Measurements from ENCODE around the gene STK32C.

The STK32C gene

GRCh38 chr10:132198068-132198370 lies 109.7 kb downstream of the STK32C start:
- DNase-seq (ENCODE audit: low read depth) = no peak

GRCh38 chr10:132197271-132198067 lies 110.3 kb downstream of the STK32C start:
- DNase-seq (ENCODE audit: low read depth) = no peak

DNA sequence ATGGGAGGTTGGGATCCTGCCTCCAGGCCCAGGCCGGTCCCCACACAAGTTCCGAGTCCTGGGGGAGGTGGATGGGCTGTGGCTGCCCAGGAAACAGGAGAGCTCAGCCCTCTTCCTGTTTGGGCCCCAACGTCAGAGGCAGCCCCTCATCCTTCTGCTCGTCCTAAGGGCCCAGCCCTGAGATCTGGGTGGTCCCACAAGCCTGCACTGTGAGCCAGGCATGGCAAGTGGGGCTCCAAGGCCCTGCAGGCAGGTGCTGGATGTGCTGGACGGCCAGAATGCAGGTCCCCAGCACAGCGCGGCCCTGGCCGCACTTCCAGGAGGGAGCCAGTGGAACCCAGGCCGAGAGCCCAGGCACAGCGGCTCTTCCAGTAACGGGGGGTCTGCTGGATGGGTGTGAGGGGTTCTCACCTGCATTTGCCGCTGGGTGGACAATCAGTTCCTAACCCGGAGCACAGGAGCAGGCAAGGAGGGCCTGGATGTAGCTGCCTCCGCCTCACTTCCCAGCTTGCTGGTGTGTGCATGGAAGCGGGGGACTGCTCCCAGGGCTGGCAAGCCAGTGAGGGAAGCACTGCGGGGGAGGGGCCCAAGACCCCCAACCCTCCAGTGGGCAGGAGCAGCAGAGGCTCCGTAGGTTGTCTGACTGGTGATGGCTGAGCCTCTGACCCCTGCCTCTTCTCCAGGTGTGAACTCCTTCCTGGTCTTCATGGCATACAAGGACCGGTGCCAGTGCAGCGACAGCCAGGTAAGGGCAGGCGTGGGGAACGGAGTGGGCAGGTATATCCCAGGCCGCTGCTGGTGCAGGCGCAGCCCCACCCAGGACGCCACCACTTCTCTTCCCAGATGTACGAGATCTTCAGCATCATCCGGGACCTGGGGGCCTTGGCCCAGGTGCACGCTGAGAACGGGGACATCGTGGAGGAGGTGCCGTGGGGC lies 111.3 kb downstream of the STK32C start:
- DNase-seq (ENCODE audit: low read depth) = no peak

GRCh38 chr10:132195366-132196075 lies 112.2 kb downstream of the STK32C start:
- DNase-seq (ENCODE audit: low read depth) = no peak

GRCh38 chr10:132194726-132195125 lies 113.0 kb downstream of the STK32C start:
- DNase-seq (ENCODE audit: low read depth) = no peak

- no peak for DNase-seq (ENCODE audit: low read depth)
Observed at GRCh38 chr10:132193907-132194552, 113.7 kb downstream of the STK32C start.

GRCh38 chr10:132192991-132193665 lies 114.6 kb downstream of the STK32C start:
- no peak for DNase-seq (ENCODE audit: low read depth)

DNA sequence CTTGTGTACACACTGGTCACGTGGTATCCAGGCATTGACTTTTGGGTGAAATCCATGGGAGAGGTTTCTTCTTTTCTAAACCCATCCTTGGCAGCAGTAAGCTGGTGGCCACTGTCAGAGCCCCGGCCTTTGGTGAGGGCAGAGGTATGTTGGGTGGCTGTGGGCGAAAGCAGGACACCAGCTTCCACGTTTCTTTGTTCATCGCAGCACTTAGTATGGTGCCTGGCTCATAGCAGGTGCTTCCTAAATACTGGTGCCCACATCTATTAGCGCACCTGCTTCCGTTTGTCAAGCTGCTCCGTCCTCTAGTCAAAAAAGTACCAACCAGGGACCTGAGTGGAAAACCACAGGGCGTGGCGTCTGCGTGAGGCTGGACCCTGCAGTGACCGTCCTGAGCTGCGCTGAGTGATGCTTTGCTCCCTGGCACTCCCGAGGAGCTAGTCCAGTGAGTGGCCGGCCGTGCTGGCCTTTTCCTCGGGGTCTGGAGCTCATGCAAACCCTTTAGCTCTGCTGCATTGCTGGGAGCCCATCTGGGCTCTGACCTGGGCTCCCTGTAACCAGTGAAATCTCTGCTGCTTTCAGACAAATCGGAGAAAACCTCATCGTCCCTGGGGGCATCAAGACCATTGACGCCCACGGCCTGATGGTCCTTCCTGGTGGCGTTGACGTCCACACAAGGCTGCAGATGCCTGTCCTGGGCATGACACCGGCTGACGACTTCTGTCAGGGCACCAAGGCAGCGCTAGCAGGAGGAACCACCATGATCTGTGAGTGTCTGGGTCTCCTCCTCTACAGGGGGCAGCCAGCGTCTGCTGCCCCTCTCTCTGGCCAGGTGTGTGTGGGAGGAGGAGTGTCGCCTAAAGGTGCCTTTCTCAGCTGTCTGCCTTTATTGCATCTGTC lies 115.4 kb downstream of the STK32C start:
- DNase-seq (ENCODE audit: low read depth) = no peak

GRCh38 chr10:132189810-132190422 lies 117.8 kb downstream of the STK32C start:
- DNase-seq (ENCODE audit: low read depth) = no peak

GRCh38 chr10:132189016-132189415 lies 118.7 kb downstream of the STK32C start:
- DNase-seq (ENCODE audit: low read depth) = no peak

GRCh38 chr10:132188331-132188730 lies 119.4 kb downstream of the STK32C start:
- DNase-seq (ENCODE audit: low read depth) = no peak

DNA sequence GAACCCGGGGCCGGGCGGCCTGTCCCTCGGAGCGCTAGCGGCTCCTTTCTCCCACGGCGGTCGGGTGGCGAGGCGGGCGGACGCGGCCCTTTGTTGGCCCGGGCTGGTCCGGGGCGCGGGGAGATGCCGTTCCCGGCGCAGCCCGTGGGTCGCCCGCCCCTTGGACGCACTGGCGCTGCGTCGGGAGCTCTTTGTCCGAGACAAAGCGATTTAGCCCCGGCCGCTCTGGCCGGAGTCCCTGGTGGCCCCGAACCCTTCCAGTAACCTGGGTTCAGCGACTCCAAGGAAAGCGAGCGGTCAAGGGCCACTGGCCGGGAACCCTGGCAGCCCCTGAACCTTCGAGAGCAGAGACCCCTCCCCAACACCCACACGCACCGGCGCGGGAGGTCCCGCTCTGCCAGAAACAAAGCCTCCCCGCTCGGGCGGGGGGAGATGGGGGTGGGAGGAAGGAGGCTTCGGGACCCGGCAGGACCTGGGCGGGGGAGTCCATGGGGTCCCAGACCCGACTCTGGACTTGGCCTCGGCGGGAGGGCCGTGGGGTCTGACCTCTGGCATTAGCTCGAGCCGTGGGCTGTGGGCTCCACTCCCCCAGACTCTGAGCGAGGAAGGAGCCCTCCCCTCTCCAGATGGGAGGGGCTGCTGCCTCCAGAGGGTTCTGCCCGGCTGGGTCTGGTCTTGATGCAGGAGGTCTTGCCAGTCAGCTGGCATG lies 120.2 kb downstream of the STK32C start:
- DNase-seq (ENCODE audit: low read depth) = no peak

DNA sequence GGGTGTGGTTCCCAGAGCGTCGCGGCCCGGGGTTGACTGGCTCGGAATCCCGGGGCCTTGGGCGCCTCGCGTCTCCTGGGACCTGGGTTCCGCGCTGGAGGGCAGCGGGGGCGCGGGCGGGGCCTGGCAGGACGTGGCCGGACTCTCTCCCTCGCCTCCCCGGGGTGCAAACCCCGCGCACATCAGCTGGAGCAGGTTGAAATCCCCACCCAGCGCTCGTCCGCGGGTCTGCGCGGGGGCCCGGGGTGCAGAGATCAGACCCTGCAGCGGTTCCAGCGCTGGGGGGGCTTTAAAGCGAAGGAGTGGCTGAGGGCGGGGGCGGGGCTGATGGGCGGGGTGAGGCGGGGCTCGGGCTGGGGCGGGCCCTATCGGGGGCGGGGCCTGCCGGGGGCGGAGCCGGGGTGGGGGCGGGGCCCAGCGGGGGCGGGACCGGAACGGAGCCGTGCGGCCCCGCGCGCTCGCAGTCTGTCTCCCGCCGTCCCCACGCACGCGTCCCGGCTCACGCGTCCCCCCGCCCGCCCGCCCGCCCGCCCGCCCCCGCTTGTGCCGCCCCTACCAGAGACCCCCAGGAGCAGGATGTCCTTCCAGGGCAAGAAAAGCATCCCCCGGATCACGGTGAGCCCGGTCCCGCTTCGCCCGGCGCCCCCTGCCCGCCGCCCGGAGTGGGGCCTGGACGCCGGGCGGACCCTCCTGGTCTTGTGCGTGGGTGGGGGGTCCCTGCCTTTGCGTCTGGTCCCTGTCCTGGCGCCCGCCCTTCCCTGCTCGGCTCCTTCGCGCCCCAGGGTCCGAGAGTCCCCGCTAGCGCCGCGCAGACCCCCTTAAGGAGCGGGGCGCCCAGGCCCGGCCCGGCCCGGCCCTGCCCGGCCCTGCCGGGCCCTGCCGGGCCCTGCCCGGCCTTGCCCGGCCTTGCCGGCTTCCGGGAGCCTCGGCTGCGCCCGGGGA lies 121.0 kb downstream of the STK32C start, which contains the start of gene DPYSL4:
Gene DPYSL4, plus strand, starts transcription at position 461 of the 942 bp plus-strand sequence. Its CDS starts 116 bp downstream, at position 577.
- no peak for DNase-seq (ENCODE audit: low read depth)

DNA sequence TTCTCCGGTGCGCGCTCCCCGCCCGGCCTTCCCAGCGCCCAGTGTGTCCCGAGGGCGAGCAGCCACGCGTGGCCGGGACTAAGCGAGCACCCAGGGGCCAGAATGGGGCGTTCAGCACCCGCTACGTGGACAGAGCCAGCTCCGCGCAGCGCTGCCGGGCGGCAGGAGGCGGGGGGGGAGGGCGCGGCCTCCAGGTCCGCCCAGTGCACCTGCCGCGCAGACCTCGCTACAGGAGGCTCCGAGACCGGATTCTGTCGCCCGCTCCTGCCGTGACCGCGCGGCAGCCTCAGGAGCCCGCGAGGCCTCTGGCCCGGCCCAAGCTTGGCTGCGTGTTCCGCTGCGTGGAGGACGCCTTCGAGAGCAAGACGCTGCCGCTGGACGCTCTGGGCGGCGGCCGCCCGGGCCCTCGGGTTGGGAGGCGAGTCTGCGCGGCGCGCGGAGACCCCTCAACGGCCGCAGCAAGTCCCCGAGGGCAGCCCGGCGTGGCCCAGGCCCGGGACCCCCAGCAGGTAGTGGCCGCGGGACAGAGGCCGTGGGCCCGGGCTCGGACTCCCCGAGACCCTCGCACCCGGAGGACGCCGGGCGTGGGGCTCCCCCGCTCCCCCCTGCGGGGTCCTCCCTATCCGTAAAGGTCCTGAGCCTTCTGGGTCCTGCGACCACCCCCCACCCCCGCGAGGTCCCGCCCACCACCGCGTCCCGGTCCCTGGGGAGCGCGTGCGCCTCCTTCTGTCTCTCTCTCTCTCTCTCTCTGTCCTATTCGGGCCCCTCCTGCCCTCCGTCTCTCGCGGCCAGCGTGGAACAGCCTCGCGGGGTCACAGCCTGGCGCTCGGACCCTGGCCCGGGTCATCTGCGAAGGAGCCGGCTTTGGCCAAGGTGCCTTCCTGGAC lies 121.9 kb downstream of the STK32C start:
- DNase-seq (ENCODE audit: low read depth) = no peak

DNA sequence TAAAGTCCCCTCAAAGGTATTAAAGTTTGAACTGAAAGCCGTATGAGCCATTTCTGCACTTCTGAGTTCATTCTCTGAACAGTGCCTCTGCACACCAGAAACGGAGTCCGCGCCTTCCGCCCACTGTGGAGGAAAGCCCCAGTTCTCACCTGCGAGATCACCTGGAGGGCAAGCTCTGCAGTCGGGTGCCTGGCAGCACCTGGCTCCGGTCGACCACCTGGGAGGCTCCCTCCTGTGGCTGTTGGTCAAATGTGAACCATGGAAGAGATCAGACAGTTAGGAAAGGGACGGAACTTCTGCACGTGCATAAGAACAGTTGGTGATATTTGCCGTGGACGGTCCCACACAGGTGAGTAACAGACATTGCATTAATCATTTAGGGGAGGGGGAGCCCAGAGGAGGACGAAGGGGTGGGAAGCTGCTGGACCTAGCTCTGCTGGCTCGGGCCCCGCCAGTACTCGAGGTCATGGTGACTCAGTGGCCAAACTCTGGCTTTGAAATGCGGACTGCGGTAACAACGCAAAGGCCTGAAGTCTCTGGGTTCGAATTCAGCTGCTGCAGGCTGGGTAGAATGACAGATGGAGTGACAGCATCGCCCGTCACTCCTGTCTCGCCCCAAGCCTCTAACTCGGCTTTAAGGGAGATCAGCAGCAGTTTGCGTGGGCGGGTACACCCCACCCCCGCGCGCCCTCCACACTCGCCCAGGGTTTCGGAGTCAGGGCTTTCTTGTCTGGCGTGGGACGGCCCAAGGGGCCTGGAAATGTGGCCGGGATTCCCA lies 122.7 kb downstream of the STK32C start:
- no peak for DNase-seq (ENCODE audit: low read depth)

- DNase-seq (ENCODE audit: low read depth) = no peak
Observed at GRCh38 chr10:132183046-132183445, 124.7 kb downstream of the STK32C start.
